PC-9 (cell line): ENCODE data around the gene THOC1.

Source experiments
- CTCF ChIP-seq: fragments of 200-600 bp; sonication (generic); conservative IDR thresholded peaks from 2 replicates; pipeline ENCODE4 v1.6.1; 2017; ENCODE audit warnings: mixed run types, antibody characterized with exemption, mild to moderate bottlenecking, moderate library complexity
- EZH2 ChIP-seq: fragments of 200-600 bp; sonication (generic); IDR thresholded peaks from 2 replicates; pipeline ENCODE4 v1.8.0; 2017; ENCODE audit warnings: antibody characterized with exemption, low read depth

GRCh38 chr18:292271-292670, 24.4 kb upstream of the THOC1 start:
- TF ChIP-seq CTCF (no peak; the same call in 1 of the 2 replicates), EZH2 (no peak)
